Uterus (tissue), 2 donors: ENCODE measurements around the gene EIF4B.

Source experiments
- POLR2A ChIP-seq, 2 donors: fragments of 450-650 bp; IDR thresholded peaks; one replicate each; pipeline ENCODE4 v1.6.1; 2016; ENCODE audit warnings: antibody characterized with exemption in 2 of 2, mild to moderate bottlenecking in 1 of 2, moderate library complexity in 1 of 2
- TF ChIP-seq, protein P1 (sequence below), 4 experiments: fragments of 200-600 bp in 2 of 4; fragments of 450-650 bp in 2 of 4; sonication (generic) in 2 of 4; IDR thresholded peaks; one replicate each; pipeline ENCODE4 v1.5.1; 2016 to 2019; ENCODE audit warnings: antibody characterized with exemption in 4 of 4, mild to moderate bottlenecking in 2 of 4, moderate library complexity in 1 of 4

DNA sequence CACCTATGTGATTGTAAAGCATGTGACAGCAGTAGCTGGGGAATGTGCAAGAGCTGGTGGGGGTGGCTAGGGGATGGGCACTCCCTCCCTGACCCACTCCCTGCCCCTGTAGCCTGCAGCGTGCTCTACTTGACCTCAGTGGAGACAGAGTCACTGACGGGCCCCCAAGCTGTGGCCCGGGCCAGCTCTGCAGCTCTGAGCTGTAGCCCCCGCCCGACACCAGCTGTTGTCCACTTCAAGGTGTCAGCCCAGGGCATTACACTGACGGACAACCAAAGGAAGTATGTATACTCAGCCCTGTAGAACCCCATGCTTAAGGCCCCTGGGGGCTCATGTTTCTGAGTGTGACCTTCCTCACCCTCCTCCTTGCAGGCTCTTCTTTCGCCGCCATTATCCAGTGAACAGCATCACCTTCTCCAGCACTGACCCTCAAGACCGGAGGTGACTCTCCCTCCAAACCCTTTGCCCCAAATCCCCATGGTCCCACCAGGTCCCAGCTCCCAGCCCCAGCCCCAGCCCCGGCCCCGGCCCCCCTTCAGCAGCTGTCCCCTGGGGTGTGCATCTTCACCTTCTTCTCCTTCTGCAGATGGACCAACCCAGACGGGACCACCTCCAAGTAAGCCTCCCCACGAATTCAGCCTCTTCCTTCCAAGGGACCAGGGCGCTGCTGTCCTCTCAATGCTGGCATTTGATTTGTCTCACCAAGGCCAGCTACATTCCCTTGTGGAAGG lies 56.9 kb downstream of the EIF4B start:
- TF ChIP-seq, protein P1, sequence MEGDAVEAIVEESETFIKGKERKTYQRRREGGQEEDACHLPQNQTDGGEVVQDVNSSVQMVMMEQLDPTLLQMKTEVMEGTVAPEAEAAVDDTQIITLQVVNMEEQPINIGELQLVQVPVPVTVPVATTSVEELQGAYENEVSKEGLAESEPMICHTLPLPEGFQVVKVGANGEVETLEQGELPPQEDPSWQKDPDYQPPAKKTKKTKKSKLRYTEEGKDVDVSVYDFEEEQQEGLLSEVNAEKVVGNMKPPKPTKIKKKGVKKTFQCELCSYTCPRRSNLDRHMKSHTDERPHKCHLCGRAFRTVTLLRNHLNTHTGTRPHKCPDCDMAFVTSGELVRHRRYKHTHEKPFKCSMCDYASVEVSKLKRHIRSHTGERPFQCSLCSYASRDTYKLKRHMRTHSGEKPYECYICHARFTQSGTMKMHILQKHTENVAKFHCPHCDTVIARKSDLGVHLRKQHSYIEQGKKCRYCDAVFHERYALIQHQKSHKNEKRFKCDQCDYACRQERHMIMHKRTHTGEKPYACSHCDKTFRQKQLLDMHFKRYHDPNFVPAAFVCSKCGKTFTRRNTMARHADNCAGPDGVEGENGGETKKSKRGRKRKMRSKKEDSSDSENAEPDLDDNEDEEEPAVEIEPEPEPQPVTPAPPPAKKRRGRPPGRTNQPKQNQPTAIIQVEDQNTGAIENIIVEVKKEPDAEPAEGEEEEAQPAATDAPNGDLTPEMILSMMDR (IDR thresholded peaks at IDR 0.05): no peak
- no peak for TF ChIP-seq POLR2A (IDR thresholded peaks at IDR 0.05)
